ENCODE results near the gene PRR4. TPM values are rescaled to one million over a fixed set of nuclear protein-coding genes. Genes with fewer than 3 reads are reported as not detected.

The PRR4 gene
- total and polyA plus RNA-seq, 7 donors: 0.68 to 4.4 (median 1.4) TPM; not detected in 1

- Histone ChIP-seq H3K27ac (no peak overlapping the region), H3K4me3 (no peak overlapping the region), H3K9me3 (peaks cover 0 to 15% (median 7%) of the 10 kb centered on the region in 4 donors), H3K36me3 (peaks cover 0 to 8% (median 1%) of the 10 kb centered on the region in 4 donors), H3K27me3 (no peaks in the 10 kb centered on the region), H3K4me1 (no peaks in the 10 kb centered on the region)
- DNase-seq: no peak
- TF ChIP-seq, protein P1, sequence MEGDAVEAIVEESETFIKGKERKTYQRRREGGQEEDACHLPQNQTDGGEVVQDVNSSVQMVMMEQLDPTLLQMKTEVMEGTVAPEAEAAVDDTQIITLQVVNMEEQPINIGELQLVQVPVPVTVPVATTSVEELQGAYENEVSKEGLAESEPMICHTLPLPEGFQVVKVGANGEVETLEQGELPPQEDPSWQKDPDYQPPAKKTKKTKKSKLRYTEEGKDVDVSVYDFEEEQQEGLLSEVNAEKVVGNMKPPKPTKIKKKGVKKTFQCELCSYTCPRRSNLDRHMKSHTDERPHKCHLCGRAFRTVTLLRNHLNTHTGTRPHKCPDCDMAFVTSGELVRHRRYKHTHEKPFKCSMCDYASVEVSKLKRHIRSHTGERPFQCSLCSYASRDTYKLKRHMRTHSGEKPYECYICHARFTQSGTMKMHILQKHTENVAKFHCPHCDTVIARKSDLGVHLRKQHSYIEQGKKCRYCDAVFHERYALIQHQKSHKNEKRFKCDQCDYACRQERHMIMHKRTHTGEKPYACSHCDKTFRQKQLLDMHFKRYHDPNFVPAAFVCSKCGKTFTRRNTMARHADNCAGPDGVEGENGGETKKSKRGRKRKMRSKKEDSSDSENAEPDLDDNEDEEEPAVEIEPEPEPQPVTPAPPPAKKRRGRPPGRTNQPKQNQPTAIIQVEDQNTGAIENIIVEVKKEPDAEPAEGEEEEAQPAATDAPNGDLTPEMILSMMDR (IDR thresholded peaks at IDR 0.05): no peak
- TF ChIP-seq POLR2AphosphoS5 (IDR thresholded peaks at IDR 0.05): no peak
- no peak for TF ChIP-seq EP300 (IDR thresholded peaks at IDR 0.05)
- 92 to 96% methylated on average over 2 of the region's 2 CpGs for WGBS, 2 donors
- intact Hi-C loops (cut with DNase I): no loop called here
Measured at GRCh38 chr12:10861366-10861765, 12.1 kb upstream of the PRR4 start.

- TF ChIP-seq EP300 (IDR thresholded peaks at IDR 0.05): no peak
- TF ChIP-seq, protein P1 (IDR thresholded peaks at IDR 0.05): no peak
- TF ChIP-seq POLR2AphosphoS5 (IDR thresholded peaks at IDR 0.05): no peak
- no peak for TF ChIP-seq POLR2A (IDR thresholded peaks at IDR 0.05)
- intact Hi-C loops (cut with DNase I): no loop called here
- Histone ChIP-seq H3K9me3 (peaks cover 0 to 17% (median 0%) of the 10 kb centered on the region in 4 donors), H3K36me3 (peaks cover 0 to 8% (median 1%) of the 10 kb centered on the region in 4 donors), H3K27ac (no peak overlapping the region), H3K4me1 (no peaks in the 10 kb centered on the region), H3K4me3 (no peak overlapping the region), H3K27me3 (no peaks in the 10 kb centered on the region)
- WGBS, 2 donors: 99 to 100% methylated on average over 2 of the region's 2 CpGs
- no peak for DNase-seq
Measured at GRCh38 chr12:10855807-10856206, 6.5 kb upstream of the PRR4 start.

GRCh38 chr12:10853776-10854175 lies 4.5 kb upstream of the PRR4 start:
- H3K4me3 ChIP-seq: no peak overlapping the region
- H3K4me1 ChIP-seq: no peaks in the 10 kb centered on the region
- intact Hi-C loops (cut with DNase I): no loop called here
- TF ChIP-seq, protein P1 (IDR thresholded peaks at IDR 0.05): no peak
- TF ChIP-seq POLR2A (IDR thresholded peaks at IDR 0.05): no peak
- TF ChIP-seq EP300 (IDR thresholded peaks at IDR 0.05): no peak
- no peak for TF ChIP-seq POLR2AphosphoS5 (IDR thresholded peaks at IDR 0.05)
- no peak overlapping the region for H3K27ac ChIP-seq
- no peaks in the 10 kb centered on the region for H3K27me3 ChIP-seq
- WGBS, 2 donors: 69 to 83% methylated on average over 2 of the region's 2 CpGs
- H3K9me3 ChIP-seq: peaks cover 0 to 16% (median 0%) of the 10 kb centered on the region in 4 donors
- peaks cover 0 to 6% (median 1%) of the 10 kb centered on the region in 4 donors for H3K36me3 ChIP-seq
- no peak for DNase-seq

GRCh38 chr12:10851243-10851858 lies 2.1 kb upstream of the PRR4 start:
- WGBS, 2 donors: 86 to 90% methylated on average over 4 of the region's 4 CpGs
- TF ChIP-seq EP300 (IDR thresholded peaks at IDR 0.05): no peak
- TF ChIP-seq, protein P1 (IDR thresholded peaks at IDR 0.05): no peak
- no peak for TF ChIP-seq POLR2AphosphoS5 (IDR thresholded peaks at IDR 0.05)
- TF ChIP-seq POLR2A (IDR thresholded peaks at IDR 0.05): no peak

DNA sequence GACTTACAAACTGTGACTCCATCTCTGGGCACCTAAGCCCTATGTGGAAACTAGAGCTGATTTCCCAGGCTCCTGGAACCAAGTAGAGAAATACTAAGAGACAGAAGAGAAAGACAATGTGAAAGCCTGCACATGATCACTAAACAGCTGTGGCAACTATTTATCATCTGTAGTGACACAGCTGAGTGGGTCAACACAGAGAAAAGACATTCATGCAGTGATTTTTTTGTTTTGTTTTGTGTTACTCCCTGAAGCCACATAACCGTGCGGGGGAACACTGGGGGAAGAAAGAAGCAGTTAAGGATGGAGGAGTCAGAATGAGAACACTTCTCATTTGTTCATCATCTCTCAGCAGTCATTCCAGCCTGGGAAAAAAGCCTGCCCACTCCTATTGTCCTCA lies 1.5 kb downstream of the PRR4 start:
- no peaks in the 10 kb centered on the region for H3K27me3 ChIP-seq
- H3K4me1 ChIP-seq: no peaks in the 10 kb centered on the region
- no peak for TF ChIP-seq POLR2A (IDR thresholded peaks at IDR 0.05)
- TF ChIP-seq EP300 (IDR thresholded peaks at IDR 0.05): no peak
- TF ChIP-seq, protein P1 (IDR thresholded peaks at IDR 0.05): no peak
- no peak for TF ChIP-seq POLR2AphosphoS5 (IDR thresholded peaks at IDR 0.05)
- no peak overlapping the region for H3K4me3 ChIP-seq
- peaks cover 0 to 25% (median 0%) of the 10 kb centered on the region in 4 donors for H3K36me3 ChIP-seq
- no peak overlapping the region for H3K27ac ChIP-seq
- intact Hi-C loops (cut with DNase I): no loop called here
- no peak for DNase-seq
- no peaks in the 10 kb centered on the region for H3K9me3 ChIP-seq
- whole genome bisulfite sequencing, 2 donors: 44 to 65% methylated on average over 2 of the region's 2 CpGs

More at GRCh38 chr12:10851243-10851858, 2.1 kb upstream of the PRR4 start:
- no peak overlapping the region for H3K4me3 ChIP-seq
- H3K4me1 ChIP-seq: no peaks in the 10 kb centered on the region
- intact Hi-C loops (cut with DNase I): no loop called here
- peaks cover 0 to 2% (median 0%) of the 10 kb centered on the region in 4 donors for H3K9me3 ChIP-seq
- H3K36me3 ChIP-seq: peaks cover 0 to 21% (median 0%) of the 10 kb centered on the region in 4 donors
- H3K27me3 ChIP-seq: no peaks in the 10 kb centered on the region
- no peak for DNase-seq
- H3K27ac ChIP-seq: no peak overlapping the region

Measured in sigmoid colon (tissue), 7 donors.